GM23338 (cell line): Measurements from ENCODE around the gene VPS54.
"Not testable (repeated sequence)": the region's sequence is repeated elsewhere in the genome, so short reads cannot be mapped to it uniquely, and the experiment has no call there.

ENCODE experiments used
- EZH2 ChIP-seq: fragments of 200-600 bp; sonication (generic); IDR thresholded peaks from one replicate; pipeline ENCODE4 v1.8.0; 2017; ENCODE audit warnings: antibody characterized with exemption, mild to moderate bottlenecking, low read depth; ENCODE audit not compliant: unreplicated experiment
- EZH2phosphoT487 ChIP-seq: fragments of 200-600 bp; sonication (generic); IDR thresholded peaks from one replicate; pipeline ENCODE4 v1.8.1; 2018; ENCODE audit warnings: antibody characterized with exemption; ENCODE audit not compliant: unreplicated experiment
- JUNB ChIP-seq: IDR thresholded peaks from one replicate; pipeline ENCODE4 v1.6.1; 2016; ENCODE audit warnings: antibody characterized with exemption; ENCODE audit not compliant: unreplicated experiment

DNA sequence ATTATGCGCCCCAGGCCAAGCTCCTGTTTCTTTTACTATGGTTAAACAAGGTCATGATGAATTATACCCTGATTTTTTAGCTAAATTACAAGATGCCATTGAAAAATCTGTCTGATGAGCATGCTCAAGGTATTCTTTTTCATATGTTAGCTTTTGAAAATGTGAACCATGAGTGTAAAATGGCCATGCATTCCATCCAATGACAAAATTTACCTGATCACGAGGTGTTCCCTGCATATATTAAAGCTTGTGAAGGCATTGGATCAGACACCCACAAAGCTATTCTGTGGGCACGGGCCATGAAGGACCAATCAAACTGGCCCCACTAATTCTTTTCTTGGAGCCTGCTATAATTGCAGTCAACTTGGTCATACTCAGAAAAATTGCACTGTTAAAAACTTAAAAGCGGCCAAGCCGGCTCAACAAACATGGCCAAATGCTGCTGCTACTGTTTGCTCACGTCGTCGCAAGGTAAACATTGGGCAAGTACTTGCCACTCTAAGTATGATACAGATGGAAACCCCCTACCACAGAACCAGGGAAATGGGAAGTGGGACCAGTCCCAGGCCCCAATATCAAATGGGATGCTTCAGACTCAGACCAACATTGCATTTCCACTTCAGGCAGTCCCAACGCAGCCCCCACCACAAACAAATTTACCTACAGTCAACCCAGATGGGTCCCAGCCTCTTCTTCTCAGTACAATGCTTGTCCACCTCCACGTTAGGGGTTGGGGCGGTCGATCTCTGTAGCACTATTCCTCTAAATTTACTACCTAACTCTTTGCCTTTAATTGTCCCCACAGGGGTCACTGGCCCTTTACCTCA is 27.8 kb downstream of the VPS54 start:
- not testable (repeated sequence) for TF ChIP-seq EZH2phosphoT487, JUNB, EZH2
